HUES48 (cell line): Measurements from ENCODE around the gene ZBTB8B.
"Not testable (repeated sequence)": the region's sequence is repeated elsewhere in the genome, so short reads cannot be mapped to it uniquely, and the experiment has no call there.

ENCODE experiments used
- H3K27ac ChIP-seq: one replicate; pipeline ENCODE4 v1.7.0; 2013; ENCODE audit warnings: low read depth, low read length, inconsistent platforms
- H3K27me3 ChIP-seq: 2 replicates; pipeline ENCODE4 v1.6.1; 2013; ENCODE audit warnings: mild to moderate bottlenecking, low read length; ENCODE audit not compliant: control insufficient read depth, insufficient read depth
- H3K36me3 ChIP-seq: 2 replicates; pipeline ENCODE4 v1.6.1; 2013; ENCODE audit warnings: low read length; ENCODE audit not compliant: control insufficient read depth, insufficient read depth
- H3K4me1 ChIP-seq: 2 replicates; pipeline ENCODE4 v1.6.1; 2013; ENCODE audit warnings: mild to moderate bottlenecking, low read length; ENCODE audit not compliant: control insufficient read depth, insufficient read depth
- H3K4me3 ChIP-seq: 2 replicates; pipeline ENCODE4 v1.5.1; 2013; ENCODE audit warnings: mild to moderate bottlenecking, low read depth, low read length
- H3K9ac ChIP-seq: 2 replicates; pipeline ENCODE4 v1.6.1; 2013; ENCODE audit warnings: mild to moderate bottlenecking, low read depth, low read length, moderate library complexity
- H3K9me3 ChIP-seq: 2 replicates; pipeline ENCODE4 v1.6.1; 2013; ENCODE audit warnings: low read length; ENCODE audit not compliant: control insufficient read depth, insufficient read depth

ZBTB8B gene

DNA sequence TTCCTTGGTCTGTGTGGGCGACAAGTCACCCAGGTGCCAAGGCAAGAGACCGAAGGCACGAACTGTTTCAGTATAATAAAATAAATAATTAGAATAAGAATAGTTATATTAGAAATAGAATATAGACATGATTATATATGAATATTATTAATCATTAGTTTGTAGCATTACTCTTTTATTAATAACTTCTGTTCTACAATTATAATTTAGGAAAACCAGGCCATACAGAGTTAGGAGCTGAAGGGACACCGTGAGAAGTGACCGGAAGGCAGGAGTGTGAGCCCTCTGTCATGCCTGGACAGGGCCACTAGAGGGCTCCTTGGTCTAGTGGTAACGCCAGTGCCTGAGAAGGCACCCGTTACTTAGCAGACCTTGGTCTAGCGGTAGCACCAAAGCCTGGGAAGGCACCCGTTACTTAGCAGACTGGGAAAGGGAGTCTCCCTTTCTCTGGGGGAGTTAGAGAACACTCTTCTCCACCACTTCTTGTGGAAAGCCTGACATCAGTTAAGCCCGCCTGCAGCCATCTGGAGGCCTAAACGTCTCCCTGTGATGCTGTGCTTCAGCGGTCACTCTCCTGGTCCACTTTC lies 16.6 kb upstream of the ZBTB8B start:
- Histone ChIP-seq H3K4me1 (peaks cover 36% of the 10 kb centered on the region), H3K9me3 (peaks cover 21% of the 10 kb centered on the region), H3K27ac (peak overlapping the region; percentile 86), H3K4me3 (peak overlapping the region; percentile 47)
- not testable (repeated sequence) for H3K9ac ChIP-seq, H3K36me3 ChIP-seq, H3K27me3 ChIP-seq

DNA sequence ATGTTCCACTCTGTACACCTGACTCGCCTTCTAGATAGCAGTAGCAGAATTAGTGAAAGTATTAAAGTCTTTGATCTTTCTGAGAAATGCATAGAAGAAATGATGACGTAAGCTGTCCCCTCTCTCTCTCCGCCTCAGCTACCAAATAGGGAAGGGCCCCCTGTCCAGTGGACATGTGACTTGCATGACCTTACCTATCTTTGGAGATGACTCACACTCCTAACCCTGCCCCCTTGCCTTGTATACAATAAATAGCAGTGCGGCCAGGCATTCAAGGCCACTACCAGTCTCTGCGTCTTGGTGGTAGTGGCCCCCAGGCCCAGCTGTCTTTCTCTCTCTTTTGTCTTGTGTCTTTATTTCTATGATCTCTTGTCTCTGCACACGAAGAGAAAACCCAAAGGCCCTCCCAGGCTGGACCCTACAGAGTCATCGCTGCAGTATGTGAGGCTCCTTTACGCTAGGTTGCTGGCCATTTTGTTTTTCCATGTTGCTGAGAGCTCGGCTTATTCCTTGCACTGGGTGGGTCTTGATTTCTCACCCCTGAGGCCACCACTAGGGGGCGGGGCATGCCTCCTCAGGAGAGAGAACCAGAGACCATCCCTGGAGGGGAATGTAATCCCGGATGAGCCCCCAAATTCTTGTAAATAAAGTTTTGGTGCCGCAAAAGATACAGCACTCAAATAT lies 16.0 kb upstream of the ZBTB8B start:
- no peak overlapping the region for H3K4me3 ChIP-seq
- H3K27ac ChIP-seq, result peak overlapping the region; percentile 86
- no peaks in the 10 kb centered on the region for H3K36me3 ChIP-seq
- peaks cover 21% of the 10 kb centered on the region for H3K9me3 ChIP-seq
- H3K4me1 ChIP-seq, result peaks cover 31% of the 10 kb centered on the region
- no peaks in the 10 kb centered on the region for H3K27me3 ChIP-seq
- no peak overlapping the region for H3K9ac ChIP-seq

DNA sequence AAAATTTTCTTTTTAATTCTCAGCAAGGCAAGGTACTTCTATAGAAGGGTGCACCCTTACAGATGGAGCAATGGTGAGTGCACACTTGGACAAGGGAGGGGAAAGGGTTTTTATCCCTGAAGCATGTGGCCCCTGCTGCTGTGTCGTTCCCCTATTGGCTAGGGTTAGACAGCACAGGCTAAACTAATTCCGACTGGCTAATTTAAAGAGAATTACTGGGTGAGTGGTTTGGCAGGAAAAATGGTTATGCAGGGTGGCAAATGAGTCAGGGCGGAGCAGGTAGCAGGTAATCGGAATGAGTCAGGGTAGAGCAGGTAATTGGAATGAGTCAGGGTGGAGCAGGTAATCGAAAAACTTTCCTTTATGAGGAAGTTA lies 15.4 kb upstream of the ZBTB8B start:
- not testable (repeated sequence) for H3K27me3 ChIP-seq, H3K9ac ChIP-seq, H3K27ac ChIP-seq, H3K36me3 ChIP-seq, H3K4me3 ChIP-seq
- H3K9me3 ChIP-seq, result peaks cover 21% of the 10 kb centered on the region
- H3K4me1 ChIP-seq, result peaks cover 26% of the 10 kb centered on the region

DNA sequence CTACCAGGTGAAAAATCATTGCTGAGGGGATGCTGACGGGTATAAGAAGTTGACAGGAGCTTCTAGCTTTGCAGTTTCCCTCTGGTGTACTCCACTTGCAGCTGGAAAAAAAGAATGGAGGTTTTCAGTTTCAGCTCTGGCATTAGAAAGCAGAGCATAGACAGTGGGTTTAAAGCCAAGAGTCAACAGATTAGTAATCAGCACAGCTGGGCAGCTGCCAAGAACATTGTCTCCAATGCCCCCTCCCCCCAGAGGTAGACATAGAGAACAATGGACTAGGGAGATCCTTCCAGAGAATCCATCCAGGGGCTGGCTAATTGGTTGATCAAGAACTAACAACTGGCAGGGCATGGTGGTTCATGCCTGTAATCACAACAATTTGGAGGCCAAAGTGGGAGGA lies 10.1 kb upstream of the ZBTB8B start:
- peaks cover 27% of the 10 kb centered on the region for H3K9me3 ChIP-seq
- H3K4me3 ChIP-seq, result no peak overlapping the region
- H3K36me3 ChIP-seq, result no peaks in the 10 kb centered on the region
- H3K9ac ChIP-seq, result no peak overlapping the region
- H3K27ac ChIP-seq, result no peak overlapping the region
- H3K27me3 ChIP-seq, result no peaks in the 10 kb centered on the region
- H3K4me1 ChIP-seq, result peaks cover 3% of the 10 kb centered on the region; the same call in 1 of the 2 replicates

DNA sequence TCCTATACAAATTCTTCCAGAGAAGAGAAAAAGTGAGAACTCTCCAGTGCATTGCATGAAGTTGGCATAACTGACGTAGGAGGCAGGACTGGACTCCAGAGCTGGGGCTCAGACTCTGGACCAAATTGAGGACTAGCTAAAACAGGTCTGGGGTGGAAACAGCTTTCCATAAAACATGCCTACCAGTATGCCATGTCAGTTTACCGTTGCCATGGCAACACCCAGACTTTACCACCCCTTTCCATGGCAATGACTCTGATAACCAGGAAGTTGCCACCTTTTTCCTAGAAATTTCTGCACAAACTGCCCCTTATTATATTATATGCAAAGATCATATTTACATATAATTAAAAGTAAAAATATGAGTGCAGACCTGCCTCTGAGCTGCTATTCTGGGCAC lies 8.9 kb upstream of the ZBTB8B start:
- Histone ChIP-seq H3K27me3 (no peaks in the 10 kb centered on the region), H3K4me1 (peaks cover 3% of the 10 kb centered on the region; the same call in 1 of the 2 replicates), H3K36me3 (no peaks in the 10 kb centered on the region), H3K9ac (no peak overlapping the region), H3K4me3 (no peak overlapping the region), H3K27ac (no peak overlapping the region), H3K9me3 (peaks cover 19% of the 10 kb centered on the region)

DNA sequence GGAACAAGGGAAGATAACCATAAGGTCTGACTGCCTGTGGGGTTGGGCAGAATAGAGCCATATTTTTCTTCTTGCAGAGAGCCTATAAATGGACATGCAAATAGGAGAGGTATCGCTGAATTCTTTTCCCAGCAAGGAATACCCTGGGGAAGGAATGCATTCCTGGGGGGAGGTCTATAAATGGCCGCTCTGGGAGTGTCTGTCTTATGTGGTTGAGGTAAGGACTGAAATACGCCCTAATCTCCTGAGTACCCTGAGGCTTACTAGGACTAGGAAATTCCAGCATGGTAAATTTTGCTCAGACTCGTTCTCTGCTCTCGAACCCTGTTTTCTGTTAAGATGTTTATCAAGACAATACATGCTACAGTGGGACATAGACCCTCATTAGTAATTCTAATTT lies 6.1 kb upstream of the ZBTB8B start:
- H3K27me3 ChIP-seq, H3K27ac ChIP-seq, H3K4me3 ChIP-seq, H3K4me1 ChIP-seq, H3K36me3 ChIP-seq, H3K9ac ChIP-seq: not testable (repeated sequence)
- H3K9me3 ChIP-seq, result peaks cover 19% of the 10 kb centered on the region

DNA sequence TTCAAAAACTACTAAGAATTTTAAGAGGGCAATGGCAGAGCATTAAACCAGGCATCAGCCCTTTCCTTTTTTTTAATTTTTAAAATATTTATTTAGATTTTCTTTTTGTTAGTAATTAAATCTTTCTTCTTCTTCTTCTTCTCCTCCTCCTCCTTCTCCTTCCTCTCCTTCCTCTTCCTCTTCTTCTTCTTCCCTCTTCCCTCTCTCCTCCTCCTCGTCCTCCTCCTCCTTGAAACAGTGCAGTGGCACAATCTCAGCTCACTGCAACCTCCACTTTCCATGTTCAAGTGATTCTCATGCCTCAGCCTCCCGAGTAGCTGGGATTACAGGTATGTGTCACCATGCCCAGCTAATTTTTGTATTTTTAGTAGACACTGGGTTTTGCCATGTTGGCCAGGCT lies 1.9 kb upstream of the ZBTB8B start:
- not testable (repeated sequence) for H3K27ac ChIP-seq, H3K4me3 ChIP-seq, H3K9ac ChIP-seq, H3K4me1 ChIP-seq, H3K27me3 ChIP-seq, H3K36me3 ChIP-seq
- H3K9me3 ChIP-seq, result peaks cover 15% of the 10 kb centered on the region

DNA sequence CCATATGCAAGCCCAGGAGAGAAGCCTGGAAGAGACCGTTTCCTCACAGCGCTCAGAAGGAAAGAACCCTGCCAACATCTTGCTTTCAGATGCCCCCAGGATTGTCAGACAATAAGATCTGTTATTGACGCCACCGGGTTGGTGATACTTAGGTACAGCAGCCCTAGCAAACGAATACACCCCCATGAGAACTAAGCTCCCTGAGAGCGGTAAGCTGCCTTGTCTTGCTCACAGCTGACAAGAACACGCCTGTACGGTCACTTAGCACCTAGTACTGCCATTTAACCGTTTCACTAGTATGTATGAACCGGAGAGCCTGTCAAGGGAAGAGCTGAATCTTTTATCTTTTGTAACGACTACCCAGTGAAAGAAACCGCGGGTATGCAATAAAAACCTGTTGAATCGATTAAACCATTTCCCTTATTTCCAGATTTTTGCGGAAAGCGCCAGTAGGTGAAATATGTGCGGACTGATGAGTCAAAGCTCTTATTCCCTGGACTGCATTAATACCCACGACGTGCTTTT lies 619 bp upstream of the ZBTB8B start:
- Histone ChIP-seq H3K27me3 (no peaks in the 10 kb centered on the region; the same call in 1 of the 2 replicates), H3K9me3 (peaks cover 7% of the 10 kb centered on the region), H3K4me1 (peaks cover 7% of the 10 kb centered on the region), H3K9ac (0 out of 2 replicates have a peak overlapping the region, but pooled peaks have one; percentile 39), H3K27ac (peak overlapping the region; percentile 41), H3K36me3 (no peaks in the 10 kb centered on the region), H3K4me3 (peak overlapping the region; percentile 87)

DNA sequence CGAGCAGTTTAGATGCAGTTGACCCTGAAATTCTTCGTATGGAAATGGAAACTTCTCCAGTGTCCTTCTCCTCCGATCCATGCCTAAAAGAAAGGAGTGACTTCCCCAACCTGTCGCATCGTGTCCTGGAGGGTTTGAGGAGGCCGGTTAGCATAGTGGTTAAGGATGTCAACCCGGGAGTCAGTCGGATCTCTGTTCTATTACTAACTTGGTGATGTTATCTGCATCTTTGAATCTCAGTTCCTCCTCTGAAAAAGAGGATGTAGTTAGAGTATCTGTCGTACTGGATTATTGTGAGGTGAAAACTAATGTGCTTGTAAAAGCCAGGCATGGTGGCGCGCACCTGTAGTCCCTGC lies 684 bp downstream of the ZBTB8B start:
- H3K27me3 ChIP-seq, result no peaks in the 10 kb centered on the region; the same call in 1 of the 2 replicates
- H3K4me3 ChIP-seq, result peak overlapping the region; percentile 87
- no peaks in the 10 kb centered on the region for H3K36me3 ChIP-seq
- H3K27ac ChIP-seq, result no peak overlapping the region
- no peaks in the 10 kb centered on the region for H3K9me3 ChIP-seq
- no peak overlapping the region for H3K9ac ChIP-seq
- peaks cover 7% of the 10 kb centered on the region for H3K4me1 ChIP-seq

DNA sequence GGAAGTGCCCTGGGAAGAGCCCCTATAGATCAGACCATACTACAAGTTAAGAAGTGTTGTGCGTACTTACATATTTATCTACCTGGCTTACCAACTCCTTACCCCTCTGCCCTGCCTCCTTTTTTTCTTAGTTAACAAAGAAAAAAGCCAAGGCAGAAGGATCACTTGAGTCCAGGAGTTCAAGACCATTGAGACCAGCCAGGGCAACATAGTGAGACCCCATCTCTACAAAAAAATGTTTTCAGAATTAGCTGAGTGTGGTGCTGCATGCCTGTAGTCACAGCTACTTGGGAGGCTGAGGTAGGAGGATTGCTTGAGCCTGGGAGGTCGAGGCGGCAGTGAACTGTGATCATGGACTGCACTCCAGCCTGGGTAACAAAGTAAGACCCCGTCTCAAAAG lies 1.9 kb downstream of the ZBTB8B start:
- Histone ChIP-seq H3K9ac (no peak overlapping the region), H3K27me3 (no peaks in the 10 kb centered on the region; the same call in 1 of the 2 replicates), H3K4me1 (peaks cover 7% of the 10 kb centered on the region), H3K27ac (no peak overlapping the region), H3K36me3 (peaks cover 4% of the 10 kb centered on the region), H3K9me3 (0 out of 2 replicates have a peak, but pooled peaks cover 3% of the 10 kb centered on the region), H3K4me3 (no peak overlapping the region)

DNA sequence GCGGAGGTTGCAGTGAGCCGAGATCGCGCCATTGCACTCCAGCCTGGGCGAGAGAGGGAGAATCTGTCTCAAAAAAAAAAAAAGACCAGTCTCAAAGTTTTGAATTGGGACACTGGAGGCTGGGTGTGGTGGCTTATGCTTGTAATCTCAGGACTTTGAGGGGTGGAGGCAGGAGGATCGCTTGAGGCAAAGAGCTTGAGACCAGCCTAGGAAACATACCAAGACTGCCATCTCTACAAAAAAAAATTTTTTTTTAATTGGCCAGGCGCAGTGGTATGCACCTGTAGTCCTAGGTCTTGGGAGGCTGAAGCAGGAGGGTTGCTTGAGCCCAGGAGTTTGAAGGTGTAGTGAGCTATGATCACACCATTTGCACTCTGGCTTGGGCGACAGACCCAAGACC lies 3.9 kb downstream of the ZBTB8B start:
- H3K4me3 ChIP-seq, result no peak overlapping the region
- H3K9ac ChIP-seq, result no peak overlapping the region
- no peaks in the 10 kb centered on the region; the same call in 1 of the 2 replicates for H3K27me3 ChIP-seq
- peaks cover 7% of the 10 kb centered on the region for H3K4me1 ChIP-seq
- H3K27ac ChIP-seq, result no peak overlapping the region
- H3K36me3 ChIP-seq, result peaks cover 10% of the 10 kb centered on the region
- H3K9me3 ChIP-seq, result 0 out of 2 replicates have a peak, but pooled peaks cover 3% of the 10 kb centered on the region
